Activated CD8-positive, alpha-beta T cell treated with anti-CD3 and anti-CD28 coated beads for 36 hours (primary cell): ENCODE results near the gene SMOC2. TPM values are rescaled to one million over a fixed set of nuclear protein-coding genes. Genes with fewer than 3 reads are reported as not detected.
"Not testable (repeated sequence)": the region's sequence is repeated elsewhere in the genome, so short reads cannot be mapped to it uniquely, and the experiment has no call there.

Experiments
- ATAC-seq: fragments of 200-7000 bp; cut with Tn5 transposase; one replicate; pipeline ENCODE4 v1.10.0; 2021; ENCODE audit warnings: mild to moderate bottlenecking, moderate library complexity
- CTCF ChIA-PET: fragments of 350-600 bp; sonication (Branson Sonifier 250); formaldehyde crosslinking; loops from one replicate; lab custom pipeline; 2021; ENCODE audit warnings: antibody characterized with exemption; lab: Charles Lee
- POLR2A ChIA-PET: fragments of 350-600 bp; sonication (Branson Sonifier 250); formaldehyde crosslinking; loops from one replicate; lab custom pipeline; 2021; ENCODE audit warnings: antibody characterized with exemption; lab: Charles Lee
- DNase-seq: peaks from one replicate; pipeline ENCODE4 v3.0.0-alpha.2; 2020
- H3K27ac Mint-ChIP-seq: one replicate; pipeline ENCODE4 v1.8.0; 2021; ENCODE audit warnings: mild to moderate bottlenecking, mixed read lengths
- H3K27me3 Mint-ChIP-seq: one replicate; pipeline ENCODE4 v1.8.0; 2021; ENCODE audit warnings: mixed read lengths
- H3K36me3 Mint-ChIP-seq: one replicate; pipeline ENCODE4 v1.8.0; 2021; ENCODE audit warnings: low read depth, mixed read lengths
- H3K4me1 Mint-ChIP-seq: one replicate; pipeline ENCODE4 v1.8.0; 2021; ENCODE audit warnings: low read depth, mixed read lengths
- H3K4me3 Mint-ChIP-seq: one replicate; pipeline ENCODE4 v1.8.0; 2021; ENCODE audit warnings: mild to moderate bottlenecking, moderate library complexity, mixed read lengths
- H3K9me3 Mint-ChIP-seq: one replicate; pipeline ENCODE4 v1.8.0; 2021; ENCODE audit warnings: mixed read lengths
- CTCF ChIP-seq: fragments of 200-600 bp; IDR thresholded peaks from one replicate; pipeline ENCODE4 v1.8.0; 2022; ENCODE audit warnings: antibody characterized with exemption, mild to moderate bottlenecking
- intact Hi-C: fragments of 100-400 bp; cut with micrococcal nuclease; formaldehyde crosslinking; loops from one replicate; pipeline ENCODE4 v1.10.0; 2022
- total RNA-seq, 2 experiments: library from RNA; stranded (reverse); gene quantifications; one replicate each; pipeline ENCODE4 v1.2.3, GENCODE V29; 2021

The SMOC2 gene
- total RNA-seq, 2 experiments from 2014 or later, result not detected

- no peak overlapping the region for H3K27ac Mint-ChIP-seq
Observed at GRCh38 chr6:168609914-168610490, 169.0 kb downstream of the SMOC2 start.

GRCh38 chr6:168610966-168611365, 170.0 kb downstream of the SMOC2 start:
- H3K4me1 Mint-ChIP-seq, DNase-seq, POLR2A ChIA-PET, ATAC-seq, H3K9me3 Mint-ChIP-seq, intact Hi-C loops, H3K36me3 Mint-ChIP-seq, CTCF ChIA-PET, H3K4me3 Mint-ChIP-seq, H3K27ac Mint-ChIP-seq, H3K27me3 Mint-ChIP-seq: not testable (repeated sequence)

More at GRCh38 chr6:168609914-168610490, 169.0 kb downstream of the SMOC2 start:
- Mint-ChIP-seq H3K4me3 (no peak overlapping the region), H3K27me3 (peaks cover 1% of the 10 kb centered on the region), H3K36me3 (no peaks in the 10 kb centered on the region), H3K9me3 (peaks cover 2% of the 10 kb centered on the region), H3K4me1 (no peaks in the 10 kb centered on the region)
- DNase-seq (no peak), ATAC-seq (no peak)
- ChIA-PET CTCF (no interaction called here), POLR2A (no interaction called here)
- intact Hi-C loops, result no loop called here
- TF ChIP-seq CTCF, result no peak

GRCh38 chr6:168611691-168612090, 170.7 kb downstream of the SMOC2 start:
- ChIA-PET POLR2A (no interaction called here), CTCF (no interaction called here)
- Mint-ChIP-seq H3K27ac (no peak overlapping the region), H3K36me3 (no peaks in the 10 kb centered on the region), H3K27me3 (peaks cover 1% of the 10 kb centered on the region), H3K4me3 (no peak overlapping the region), H3K9me3 (peaks cover 7% of the 10 kb centered on the region), H3K4me1 (no peaks in the 10 kb centered on the region)
- no peak for ATAC-seq
- intact Hi-C loops, result no loop called here
- TF ChIP-seq CTCF, result no peak
- no peak for DNase-seq

- intact Hi-C loops, result no loop called here
- no peaks in the 10 kb centered on the region for H3K4me1 Mint-ChIP-seq
- no peaks in the 10 kb centered on the region for H3K27me3 Mint-ChIP-seq
- CTCF ChIA-PET, result no interaction called here
- no peaks in the 10 kb centered on the region for H3K36me3 Mint-ChIP-seq
- H3K4me3 Mint-ChIP-seq, result no peak overlapping the region
- ATAC-seq (no peak), DNase-seq (no peak)
- H3K9me3 Mint-ChIP-seq, result peaks cover 7% of the 10 kb centered on the region
- POLR2A ChIA-PET, result no interaction called here
- H3K27ac Mint-ChIP-seq, result no peak overlapping the region
- TF ChIP-seq CTCF, result no peak
Observed at GRCh38 chr6:168612586-168612985, 171.6 kb downstream of the SMOC2 start.

GRCh38 chr6:168615837-168616236, 174.9 kb downstream of the SMOC2 start:
- intact Hi-C loops, result no loop called here
- Mint-ChIP-seq H3K27me3 (peaks cover 3% of the 10 kb centered on the region), H3K9me3 (peaks cover 7% of the 10 kb centered on the region), H3K36me3 (no peaks in the 10 kb centered on the region), H3K4me1 (peaks cover 6% of the 10 kb centered on the region), H3K4me3 (no peak overlapping the region), H3K27ac (no peak overlapping the region)
- no peak for DNase-seq
- no peak for ATAC-seq
- CTCF ChIA-PET, result interaction anchor here (1.0 kb wide), 1 partner anchor 17 kb away, joined by 3 read pairs; no protein-coding TSS in a partner anchor
- no peak for TF ChIP-seq CTCF
- POLR2A ChIA-PET, result no interaction called here
